Stimulated activated CD8-positive, alpha-beta memory T cell treated with anti-CD3 and anti-CD28 coated beads, Interleukin-4, amount 100 ng/mL, for 24 hours (primary cell): ENCODE measurements around the gene ARSB.
"Not testable (repeated sequence)": the region's sequence is repeated elsewhere in the genome, so short reads cannot be mapped to it uniquely, and the experiment has no call there.

Experiments used
- DNase-seq: peaks from one replicate; pipeline ENCODE4 v3.0.0-alpha.2; 2020; ENCODE audit warnings: low read depth

ARSB gene

GRCh38 chr5:78751872-78752271 lies 233.2 kb downstream of the ARSB start:
- no peak for DNase-seq

- DNase-seq = no peak
Measured at GRCh38 chr5:78750281-78750680, 234.8 kb downstream of the ARSB start.

- DNase-seq = no peak
Measured at GRCh38 chr5:78747705-78748359, 237.3 kb downstream of the ARSB start.

GRCh38 chr5:78747055-78747454 lies 238.1 kb downstream of the ARSB start:
- DNase-seq = no peak

GRCh38 chr5:78746021-78746770 lies 238.9 kb downstream of the ARSB start:
- DNase-seq = no peak

- DNase-seq = no peak
Measured at GRCh38 chr5:78744951-78745534, 240.1 kb downstream of the ARSB start.

- DNase-seq = no peak
Measured at GRCh38 chr5:78741019-78741418, 244.1 kb downstream of the ARSB start.

- DNase-seq = no peak
Measured at GRCh38 chr5:78738693-78739300, 246.3 kb downstream of the ARSB start.

- DNase-seq = no peak
Measured at GRCh38 chr5:78738104-78738503, 247.0 kb downstream of the ARSB start.

GRCh38 chr5:78735834-78736463 lies 249.2 kb downstream of the ARSB start:
- DNase-seq = no peak

- no peak for DNase-seq
Measured at GRCh38 chr5:78734950-78735349, 250.2 kb downstream of the ARSB start.

- no peak for DNase-seq
Measured at GRCh38 chr5:78734094-78734845, 250.8 kb downstream of the ARSB start.

GRCh38 chr5:78732721-78733120 lies 252.4 kb downstream of the ARSB start:
- DNase-seq = not testable (repeated sequence)

- DNase-seq = no peak
Measured at GRCh38 chr5:78731884-78732283, 253.2 kb downstream of the ARSB start.

- DNase-seq = no peak
Measured at GRCh38 chr5:78730300-78731094, 254.6 kb downstream of the ARSB start.

- DNase-seq = no peak
Measured at GRCh38 chr5:78727786-78728761, 257.0 kb downstream of the ARSB start.
